Esophagus mucosa (tissue), 1 donor: ENCODE measurements around the gene LPP. TPM values are rescaled to one million over a fixed set of nuclear protein-coding genes. Genes with fewer than 3 reads are reported as not detected.

Source experiments
- ATAC-seq: fragments of 200-7000 bp; cut with Tn5 transposase; one replicate; pipeline ENCODE4 v1.9.1; 2020
- total RNA-seq: library from RNA; stranded (reverse); gene quantifications from one replicate; pipeline ENCODE4 v1.2.4, GENCODE V29; 2023
- donor health status: DM: yes; HTN: yes; CAD: no.

The LPP gene
- total RNA-seq, 1 donor from 2014 or later: 89.0 TPM

DNA sequence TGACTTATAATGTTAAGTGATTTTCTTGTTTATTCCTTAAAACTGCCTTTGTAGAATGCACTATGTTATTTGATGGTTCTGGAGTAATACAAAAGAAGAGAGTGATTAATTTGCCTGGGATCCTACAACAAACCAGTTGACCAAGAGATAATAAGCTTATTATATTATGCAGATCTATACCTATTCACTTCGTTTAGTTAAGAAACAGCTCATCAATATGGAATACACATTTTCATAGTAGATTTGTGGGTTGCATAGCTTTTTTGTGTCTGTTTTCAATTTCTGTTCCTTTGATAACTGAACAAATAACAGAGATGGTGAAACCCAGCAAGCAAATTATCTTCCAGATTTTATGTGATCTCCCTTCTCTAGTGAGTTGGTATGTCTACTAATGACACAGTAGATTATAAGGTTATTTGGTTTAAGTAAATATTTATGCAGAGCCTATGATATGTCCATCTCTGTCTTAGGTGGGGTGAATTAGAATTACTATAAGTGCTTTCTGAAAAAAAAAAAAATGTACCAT, 574.5 kb downstream of the LPP start:
- ATAC-seq: no peak

DNA sequence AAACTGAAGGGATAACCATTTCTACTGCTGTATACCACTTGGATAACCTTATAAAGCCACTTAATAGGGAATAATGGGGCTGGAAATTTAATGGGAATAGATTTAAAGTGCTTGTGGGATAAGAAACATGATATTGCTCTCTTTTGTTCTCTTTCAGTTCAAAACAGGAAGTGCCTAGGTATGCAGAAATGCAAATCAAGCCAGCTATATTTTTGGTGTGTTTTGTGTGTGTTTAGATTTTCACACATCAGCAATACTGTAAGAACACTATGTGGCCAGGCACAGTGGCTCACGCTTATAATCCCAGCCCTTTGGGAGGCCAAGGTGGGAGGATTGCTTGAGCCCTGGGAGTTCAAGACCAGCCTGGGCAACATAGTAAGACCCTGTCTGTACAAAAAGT, 575.5 kb downstream of the LPP start:
- no peak for ATAC-seq

DNA sequence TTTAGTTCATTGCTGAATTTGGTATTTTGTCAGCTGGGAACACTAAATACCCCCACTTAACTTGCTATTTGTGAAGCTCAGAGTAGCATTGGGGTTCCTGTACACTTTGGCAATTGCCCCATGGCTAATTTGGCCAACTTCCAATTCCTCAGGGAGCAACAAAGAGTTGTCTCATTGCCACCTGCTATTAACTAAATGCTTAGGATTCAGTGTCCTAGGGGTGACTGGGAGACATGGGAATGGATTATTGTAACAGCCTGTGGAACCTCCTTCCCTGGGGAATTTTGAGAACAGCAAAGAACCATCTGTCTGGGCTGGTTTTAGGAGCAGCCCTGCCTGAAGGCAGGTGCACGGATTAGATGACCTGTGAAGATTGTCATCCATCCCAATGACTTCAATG, 580.4 kb downstream of the LPP start:
- ATAC-seq: no peak

DNA sequence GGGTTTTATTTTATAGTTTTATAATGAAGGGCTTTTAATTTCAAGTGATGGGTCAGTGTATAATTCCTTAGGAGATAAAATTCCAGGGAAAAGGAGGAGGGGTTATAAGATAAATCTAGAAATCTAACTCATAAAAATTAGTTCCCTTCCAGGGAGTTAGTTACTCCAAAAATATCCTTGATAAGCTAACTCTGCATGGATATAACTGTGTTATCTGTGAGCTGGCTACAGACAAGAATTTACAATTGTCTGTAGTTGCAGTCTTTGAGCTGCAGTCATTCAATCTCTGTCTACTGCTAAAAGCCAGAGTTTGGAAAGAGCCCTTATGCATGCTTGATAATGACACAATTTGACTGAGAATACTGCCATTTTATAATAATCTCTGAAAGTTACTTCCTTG, 585.6 kb downstream of the LPP start:
- ATAC-seq: no peak

DNA sequence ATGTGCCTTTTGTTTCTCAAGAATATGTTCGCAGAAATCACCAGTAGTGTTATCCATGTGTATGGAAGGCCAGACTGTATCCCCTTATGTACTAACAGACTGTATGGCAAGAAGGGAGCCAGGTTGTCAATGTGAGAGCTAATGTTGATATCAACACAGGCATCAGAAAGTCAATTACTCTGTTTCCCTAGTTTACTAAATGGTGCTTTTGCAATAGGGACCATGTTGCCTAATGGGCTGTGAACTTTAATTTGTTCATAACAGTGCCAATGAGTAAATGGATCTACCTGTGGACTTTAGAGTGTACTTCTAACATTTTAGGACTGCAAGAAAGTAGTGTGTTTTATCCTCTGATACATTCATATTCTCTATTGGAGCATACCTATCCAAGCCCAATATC, 586.1 kb downstream of the LPP start:
- ATAC-seq: no peak

DNA sequence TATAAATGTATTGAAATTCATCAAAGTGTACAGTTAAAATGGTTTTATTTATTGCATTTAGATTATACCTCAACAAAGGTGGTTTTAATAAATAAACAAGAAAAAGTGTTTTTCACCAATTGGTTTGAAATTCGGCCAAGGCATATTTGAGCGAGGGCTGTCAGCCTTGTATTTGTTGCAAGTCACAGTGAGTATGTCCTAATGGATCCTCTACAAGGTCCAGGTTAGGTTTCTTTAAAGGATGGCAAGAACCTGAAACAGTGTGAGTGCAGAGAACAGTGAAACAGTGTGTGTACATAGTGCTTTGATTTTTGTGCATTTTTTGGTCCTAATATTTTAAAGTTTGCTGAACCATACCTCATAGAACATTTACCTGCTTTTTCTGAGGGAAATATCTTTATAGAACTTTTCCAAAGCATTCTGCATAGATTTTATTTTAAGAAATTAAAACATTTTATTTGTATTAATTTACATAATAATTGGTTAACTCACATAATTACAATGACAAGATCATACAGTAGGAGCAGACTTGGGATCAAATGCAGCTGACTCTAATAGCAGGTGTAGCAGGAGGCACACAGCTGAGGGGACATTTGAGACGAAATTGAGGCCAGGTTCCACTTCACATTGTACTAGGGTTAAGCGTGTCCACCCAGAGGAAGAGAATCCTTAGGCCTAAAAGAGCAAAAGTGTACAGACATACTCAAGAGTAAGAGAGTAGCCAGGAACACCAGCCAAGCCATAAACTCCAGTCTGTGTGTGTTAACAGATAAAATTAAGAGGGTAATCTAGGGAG, 589.0 kb downstream of the LPP start:
- ATAC-seq: no peak

DNA sequence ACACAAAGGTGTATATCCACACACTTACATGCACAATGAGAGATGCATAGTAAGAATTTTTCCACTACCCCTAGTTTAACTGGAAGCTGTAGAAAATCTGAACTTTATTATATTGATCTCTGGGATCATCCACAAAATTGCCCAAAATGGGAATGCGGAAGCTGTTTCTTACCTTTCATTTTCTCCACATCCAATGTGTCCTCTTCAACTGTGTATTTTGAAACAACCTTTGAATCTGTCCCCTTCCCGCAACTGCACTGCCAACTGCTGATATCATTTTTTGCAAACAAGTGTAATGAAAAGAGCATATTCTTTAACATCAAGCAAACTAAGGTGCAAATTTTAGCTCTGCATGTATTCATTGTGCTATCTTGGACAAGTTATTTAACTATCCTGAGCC, 590.2 kb downstream of the LPP start:
- ATAC-seq: no peak

DNA sequence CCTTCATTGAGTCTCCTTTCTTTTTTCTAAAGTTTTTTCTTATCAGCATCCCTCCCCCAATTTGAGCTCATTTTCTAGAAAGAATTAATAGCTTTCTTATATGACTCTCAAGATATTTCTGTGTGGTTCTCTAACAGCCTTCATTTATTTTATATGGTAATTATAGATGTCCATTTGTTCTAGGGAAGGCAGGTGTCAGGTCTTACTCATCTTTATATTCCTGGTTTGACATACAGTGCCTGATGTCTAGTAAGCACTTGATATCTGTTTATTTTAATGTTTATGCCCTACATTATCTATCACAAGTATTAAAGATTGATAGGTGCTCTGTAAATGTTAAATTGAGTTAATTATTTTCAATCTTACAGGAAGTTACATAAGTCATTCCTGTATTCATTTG, 591.1 kb downstream of the LPP start:
- ATAC-seq: no peak

DNA sequence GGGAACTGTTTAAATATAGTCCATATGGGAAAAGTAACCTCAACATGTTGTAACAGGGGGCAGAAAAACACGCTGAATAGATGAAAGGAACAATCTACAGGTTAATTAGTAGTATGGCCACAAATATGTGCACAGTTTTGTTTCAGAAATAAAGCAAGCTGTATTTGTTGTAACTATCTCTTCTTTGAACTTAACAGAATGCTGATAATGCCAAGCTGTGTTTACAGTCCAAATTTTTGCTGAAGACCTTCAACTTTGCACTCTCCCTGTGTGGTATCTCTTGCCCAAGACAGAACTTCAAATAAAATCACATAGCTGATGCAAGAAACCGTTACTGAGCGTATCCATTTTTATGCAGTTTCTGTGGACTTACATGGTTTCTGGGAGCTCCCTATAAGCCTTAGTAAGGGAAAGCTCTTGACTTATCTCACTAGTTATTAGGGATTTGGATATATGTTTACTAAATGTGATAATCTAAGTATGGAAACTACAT, 592.4 kb downstream of the LPP start:
- ATAC-seq: no peak

DNA sequence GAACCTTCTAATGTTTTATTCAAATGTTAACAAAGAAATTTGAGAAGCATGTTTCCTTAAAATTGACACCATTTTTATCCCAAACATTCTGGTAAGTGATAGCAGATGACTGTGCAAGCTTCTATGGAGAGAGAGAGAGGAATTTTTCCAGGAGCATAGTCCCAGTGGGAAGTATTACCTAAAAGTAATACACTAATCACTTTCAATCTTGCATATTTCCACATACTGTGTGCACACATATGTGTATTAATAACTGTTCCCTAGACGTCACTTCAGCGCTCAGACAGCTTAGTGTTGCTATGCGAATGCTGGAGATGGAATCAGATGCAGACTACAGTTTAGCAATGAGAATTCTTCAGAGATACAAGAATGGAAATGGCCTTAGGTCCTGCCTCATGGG, 593.5 kb downstream of the LPP start:
- ATAC-seq: no peak

DNA sequence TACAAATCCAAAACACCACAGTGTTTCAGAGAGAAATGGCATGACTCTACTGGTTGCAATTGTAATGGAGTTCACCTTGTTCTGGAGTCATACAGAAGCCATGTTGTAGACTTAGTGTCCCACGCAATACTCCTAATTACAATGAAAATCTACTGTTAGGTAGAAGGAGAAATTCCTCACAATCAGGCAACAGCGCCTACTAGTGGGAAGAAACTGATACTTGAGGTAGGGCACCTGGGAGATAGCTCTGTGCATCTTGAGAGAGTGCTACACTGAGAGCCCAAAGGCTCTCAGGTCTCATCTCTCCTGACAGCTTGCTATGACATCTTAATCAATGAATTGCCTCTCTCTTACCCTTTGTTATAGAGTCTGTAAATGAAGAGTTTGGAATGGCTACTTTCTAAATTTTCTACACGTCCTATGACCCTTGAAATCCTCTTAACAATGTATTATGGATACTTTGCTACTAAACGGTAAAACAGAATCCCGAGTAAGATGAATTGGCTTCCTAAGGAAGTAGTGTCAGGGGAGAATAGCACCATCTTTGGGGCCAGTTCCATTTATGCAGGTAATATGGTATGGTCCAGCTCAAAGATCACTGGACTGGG, 595.2 kb downstream of the LPP start:
- ATAC-seq: peak; percentile 55

DNA sequence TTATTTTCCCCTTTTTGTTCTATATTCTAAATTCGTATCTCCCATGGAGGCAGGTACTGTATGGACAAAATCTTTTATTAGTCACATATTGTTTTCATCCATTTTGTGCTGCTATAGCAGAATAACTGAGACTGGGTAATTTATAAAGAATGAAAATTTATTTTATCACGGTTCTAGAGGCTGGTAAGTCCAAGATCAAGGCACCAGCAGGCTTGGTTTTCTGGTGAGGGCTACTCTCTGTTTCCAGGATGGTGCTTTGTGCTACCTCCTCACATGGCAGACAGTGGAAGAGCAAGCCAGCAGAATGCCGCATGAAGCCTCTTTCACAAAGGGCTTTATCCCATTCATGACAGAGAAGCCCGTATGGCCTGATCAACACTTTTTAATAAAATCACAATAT, 595.9 kb downstream of the LPP start:
- ATAC-seq: no peak

DNA sequence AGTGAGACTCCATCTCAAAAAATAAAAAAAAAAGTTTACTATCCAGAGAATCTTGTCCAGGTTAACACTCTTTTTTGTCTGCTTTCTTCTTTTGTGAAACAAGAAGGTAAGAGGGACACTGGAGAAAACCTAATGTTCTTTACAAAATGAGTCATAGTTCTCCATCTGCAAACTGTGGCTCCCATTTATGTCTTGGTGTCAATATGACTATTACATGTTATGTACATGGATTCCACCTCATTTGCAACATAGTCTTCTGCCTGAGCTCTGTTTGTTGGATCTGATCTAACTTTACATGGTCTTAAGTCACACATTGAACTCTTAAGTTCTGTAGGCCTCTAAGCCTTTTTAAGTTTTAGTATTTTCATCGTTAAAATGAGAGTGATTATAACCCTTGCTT, 596.7 kb downstream of the LPP start:
- ATAC-seq: no peak

DNA sequence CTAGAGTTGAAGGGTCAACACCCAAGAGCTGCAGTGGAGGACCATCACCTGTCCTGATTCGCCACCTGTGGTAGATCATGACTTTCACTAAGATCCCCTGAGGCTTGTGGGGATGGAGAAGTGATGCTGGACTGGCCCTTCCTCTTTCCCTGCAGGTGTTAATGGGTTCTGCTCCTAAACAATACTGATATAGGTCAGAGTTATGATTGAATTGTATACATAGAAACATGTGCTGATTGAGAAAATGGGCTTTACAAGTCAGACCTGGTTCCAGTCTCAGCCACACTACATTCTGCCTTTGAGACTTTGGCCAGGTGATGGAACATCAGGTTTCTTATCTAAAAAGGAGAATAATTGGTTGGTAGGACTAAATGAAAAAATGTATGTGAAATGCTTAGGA, 598.9 kb downstream of the LPP start:
- no peak for ATAC-seq

DNA sequence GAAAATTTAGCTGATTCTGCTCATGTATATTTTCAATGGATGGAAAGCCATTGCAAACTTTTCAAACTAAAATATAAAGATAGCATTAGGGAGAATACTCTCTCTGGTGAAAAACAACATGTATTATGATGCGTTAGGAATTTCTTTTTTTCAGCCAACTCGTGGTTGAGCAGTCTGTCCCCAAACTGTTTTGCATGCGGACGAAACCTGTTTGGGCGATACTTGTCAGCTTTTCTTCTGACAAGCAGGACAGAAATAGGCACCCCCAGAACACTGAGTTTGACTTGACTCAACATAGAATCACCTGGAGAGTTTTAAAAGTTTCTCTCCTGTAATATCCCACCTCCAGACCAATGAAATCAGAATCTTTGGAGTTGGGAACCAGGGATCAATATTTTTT, 600.3 kb downstream of the LPP start:
- no peak for ATAC-seq

DNA sequence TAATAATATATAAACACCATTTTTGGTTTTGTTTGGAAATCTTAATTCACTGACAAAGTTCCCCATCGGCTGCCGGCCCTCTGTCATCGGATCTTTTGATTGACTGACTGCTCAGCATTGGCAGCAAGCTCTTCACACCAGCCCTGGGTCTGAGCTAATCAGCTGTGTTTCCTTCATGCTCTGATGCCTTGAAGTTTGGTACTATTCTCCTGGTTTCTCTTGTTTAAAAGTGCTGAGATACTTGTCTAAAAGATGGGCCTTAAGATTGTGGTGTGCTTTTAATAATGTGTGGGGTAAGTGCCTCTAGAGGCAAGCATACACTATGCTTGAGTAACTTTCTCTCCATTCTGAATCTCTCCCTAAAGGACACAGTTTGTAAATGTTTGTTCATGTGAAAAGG, 602.3 kb downstream of the LPP start:
- no peak for ATAC-seq

DNA sequence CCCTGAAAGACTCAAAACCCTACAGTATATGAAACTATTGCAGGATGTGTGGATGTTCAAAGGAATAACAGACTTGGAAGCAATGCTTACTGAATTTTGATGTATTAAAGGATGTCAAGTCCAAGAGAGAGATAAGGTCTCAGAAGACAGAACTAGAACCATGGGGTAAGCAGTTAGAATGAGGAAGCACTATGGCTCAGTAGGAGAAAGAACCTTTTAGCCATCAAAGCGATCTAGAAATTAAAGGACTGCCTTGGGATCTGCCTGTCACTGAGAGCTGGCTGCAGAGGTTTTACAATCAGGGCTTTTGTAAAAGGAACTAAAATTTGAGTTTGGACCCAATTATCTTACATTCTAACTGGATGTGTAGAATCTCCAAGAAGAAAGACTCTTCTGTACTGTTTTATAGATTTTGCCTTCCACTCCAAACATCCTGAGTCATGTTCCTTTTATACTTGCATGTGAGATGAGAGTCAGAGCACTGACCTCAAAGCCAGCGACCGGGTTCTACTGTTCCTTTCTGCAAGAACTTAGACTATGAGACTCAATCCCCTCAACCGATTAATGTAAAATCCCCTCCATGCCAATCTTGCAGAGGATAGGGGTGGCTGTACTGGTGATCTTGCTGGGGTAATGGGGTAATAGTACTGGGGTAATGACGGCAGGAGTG, 605.5 kb downstream of the LPP start:
- no peak for ATAC-seq

DNA sequence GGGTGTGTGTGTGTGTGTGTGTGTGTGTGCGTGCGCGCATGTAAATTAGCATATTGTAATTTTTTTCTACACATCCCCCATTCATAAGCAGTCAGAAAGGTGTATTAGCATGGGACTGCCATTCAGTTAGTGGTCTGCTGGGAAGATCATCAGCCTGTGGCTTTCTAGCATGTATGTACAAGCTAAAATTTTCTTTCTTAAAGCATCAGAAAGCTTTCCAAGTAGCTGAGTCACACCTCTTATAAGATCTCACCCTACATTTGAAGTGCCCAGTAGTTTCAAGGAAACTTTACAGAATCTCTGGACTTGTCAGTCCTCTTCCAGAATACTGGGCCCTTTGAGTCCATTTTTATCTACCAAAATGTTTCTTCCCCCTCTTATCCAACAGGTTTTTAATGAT, 606.5 kb downstream of the LPP start:
- ATAC-seq: peak; percentile 85

DNA sequence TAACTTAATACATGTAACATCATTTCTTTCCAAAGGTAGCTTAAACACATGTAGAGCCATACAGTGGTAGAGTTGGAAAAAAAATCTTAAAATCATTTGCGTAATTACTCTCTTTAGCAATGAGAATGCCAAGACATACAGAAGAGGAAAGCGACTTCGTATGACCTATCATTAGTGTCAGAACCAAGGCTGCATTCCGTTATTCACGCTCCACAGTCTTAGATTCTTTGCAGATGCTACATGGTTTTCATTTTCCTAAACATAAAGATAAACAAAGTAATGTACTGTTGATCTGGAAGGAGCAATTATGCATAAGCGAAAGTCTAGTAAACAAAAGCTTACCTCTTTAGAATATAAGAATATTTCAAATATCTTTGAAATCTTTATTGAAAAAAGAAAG, 607.5 kb downstream of the LPP start:
- no peak for ATAC-seq

DNA sequence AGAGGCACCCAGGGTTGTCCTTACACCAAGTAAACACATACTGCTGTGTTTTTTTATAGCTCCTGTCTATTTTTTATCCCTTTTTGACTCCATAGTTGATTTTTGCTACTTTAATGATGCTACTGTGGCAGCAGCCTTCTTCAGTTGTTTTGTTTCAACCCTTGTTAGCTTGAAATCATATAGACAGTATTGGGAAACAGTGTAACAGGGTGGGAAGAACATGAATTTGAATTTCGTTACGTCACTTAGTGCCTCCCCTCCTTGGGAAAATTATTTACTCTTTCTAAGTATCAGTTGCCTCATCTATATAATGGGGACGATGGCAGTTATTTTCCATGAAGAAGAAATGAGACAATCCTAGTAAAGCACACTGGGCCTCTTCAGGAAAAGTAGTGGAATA, 608.0 kb downstream of the LPP start:
- ATAC-seq: no peak

DNA sequence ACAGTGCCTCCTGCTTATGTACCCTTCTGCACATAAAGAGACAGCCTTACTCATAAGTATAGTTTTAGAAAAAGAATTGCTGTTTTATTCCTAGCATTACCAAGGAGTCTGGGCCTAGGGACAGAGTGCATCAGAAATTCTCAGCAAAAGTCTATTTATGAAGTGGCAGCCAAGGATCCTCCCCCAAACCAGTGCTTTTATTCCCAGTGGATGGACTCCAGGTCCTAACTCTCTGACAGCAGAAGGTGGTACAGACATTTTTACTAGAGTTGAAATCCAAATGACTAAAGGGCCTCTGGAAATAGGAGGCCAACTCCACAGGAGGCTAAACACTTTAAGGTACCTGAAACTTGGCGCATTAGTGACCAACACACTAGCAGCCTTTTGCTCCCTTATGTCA, 610.7 kb downstream of the LPP start:
- ATAC-seq: no peak

DNA sequence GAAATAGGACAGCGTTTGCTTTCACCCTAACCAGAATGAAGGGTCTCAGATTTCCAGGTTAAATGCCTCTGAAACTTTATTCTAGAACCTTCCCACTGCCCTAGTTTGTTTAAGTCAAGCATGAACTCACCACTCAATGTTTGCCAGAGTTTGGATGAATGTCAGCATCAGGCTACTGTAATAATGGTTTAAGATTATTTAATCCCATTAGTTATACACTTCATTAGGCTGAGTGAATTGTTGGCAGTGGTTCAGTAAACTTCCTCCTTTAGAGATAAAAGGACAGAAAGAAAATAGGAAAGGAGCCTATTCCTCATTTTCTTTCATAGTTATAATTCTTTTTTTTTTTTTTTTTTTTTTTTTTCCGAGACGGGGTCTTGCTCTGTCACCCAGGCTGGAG, 615.9 kb downstream of the LPP start:
- ATAC-seq: no peak

DNA sequence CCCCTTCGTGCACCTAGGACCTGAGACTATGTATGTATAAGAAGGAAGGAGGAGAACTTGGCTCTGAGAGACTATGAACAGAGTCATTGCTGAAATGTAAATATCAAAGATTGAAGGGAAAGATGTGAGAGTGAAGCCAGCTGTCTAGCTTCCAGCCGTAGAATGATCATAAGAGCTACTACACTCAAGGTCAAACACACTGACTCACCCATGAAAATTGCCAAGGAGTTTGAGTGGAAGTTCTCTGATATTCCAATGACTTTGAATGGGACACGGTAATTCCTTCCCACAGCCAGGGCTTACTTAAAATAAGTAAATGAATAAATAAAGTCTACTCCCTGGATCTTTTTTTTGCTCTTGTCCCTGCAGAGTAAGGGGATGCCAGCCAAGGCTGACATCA, 618.9 kb downstream of the LPP start:
- ATAC-seq: no peak

DNA sequence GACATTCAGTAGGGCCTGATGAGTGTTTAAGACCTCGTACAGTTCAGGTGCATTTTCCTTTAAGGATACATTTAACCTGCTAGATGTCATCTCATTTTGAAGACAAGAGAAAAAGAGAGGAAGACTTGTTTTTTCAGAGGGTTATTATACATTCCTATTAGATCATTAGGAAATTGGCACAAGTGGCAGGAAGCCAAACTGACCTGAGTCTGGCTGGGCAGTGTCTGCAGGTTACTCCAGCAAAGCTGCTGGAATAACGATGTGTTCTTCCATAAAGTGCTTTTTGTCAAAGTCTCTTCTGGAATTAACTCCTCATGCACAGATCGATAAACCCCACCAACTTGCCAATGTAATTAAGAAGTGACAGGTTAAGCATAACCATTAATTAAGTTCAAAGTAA, 621.5 kb downstream of the LPP start:
- ATAC-seq: no peak
